Activated CD4-positive, alpha-beta T cell treated with anti-CD3 and anti-CD28 coated beads for 36 hours (primary cell): Measurements from ENCODE around the gene GXYLT1. TPM values are rescaled to one million over a fixed set of nuclear protein-coding genes. Genes with fewer than 3 reads are reported as not detected.
A peak's percentile ranks its signal among the peaks of the same experiment; 100 is the strongest.

Experiments used
- ATAC-seq: fragments of 200-7000 bp; cut with Tn5 transposase; one replicate; pipeline ENCODE4 v1.10.0; 2021; ENCODE audit warnings: mild to moderate bottlenecking, moderate library complexity
- CTCF ChIA-PET: fragments of 350-600 bp; sonication (Branson Sonifier 250); formaldehyde crosslinking; loops from one replicate; lab custom pipeline; 2021; ENCODE audit warnings: antibody characterized with exemption; lab: Charles Lee
- POLR2A ChIA-PET: fragments of 350-600 bp; sonication (Branson Sonifier 250); formaldehyde crosslinking; loops from one replicate; lab custom pipeline; 2021; ENCODE audit warnings: antibody characterized with exemption, inconsistent platforms; lab: Charles Lee
- DNase-seq: peaks from one replicate; pipeline ENCODE4 v3.0.0-alpha.2; 2020
- H3K27ac Mint-ChIP-seq: one replicate; pipeline ENCODE4 v1.8.0; 2021; ENCODE audit warnings: mixed read lengths
- H3K27me3 Mint-ChIP-seq: one replicate; pipeline ENCODE4 v1.8.0; 2021; ENCODE audit warnings: mixed read lengths
- H3K36me3 Mint-ChIP-seq: one replicate; pipeline ENCODE4 v1.8.0; 2021; ENCODE audit warnings: low read depth, mixed read lengths
- H3K4me1 Mint-ChIP-seq: one replicate; pipeline ENCODE4 v1.8.0; 2021; ENCODE audit warnings: mixed read lengths
- H3K4me3 Mint-ChIP-seq: one replicate; pipeline ENCODE4 v1.8.0; 2021; ENCODE audit warnings: mild to moderate bottlenecking, moderate library complexity, mixed read lengths
- H3K9me3 Mint-ChIP-seq: one replicate; pipeline ENCODE4 v1.8.0; 2021; ENCODE audit warnings: low read depth, mixed read lengths
- intact Hi-C, 2 experiments: fragments of 100-400 bp; cut with DNase I in 1 of 2; cut with micrococcal nuclease in 1 of 2; formaldehyde crosslinking; loops; one replicate each; pipeline versions ENCODE4 v1.14.2 to v1.15.1; 2022 to 2024; cut with DNase I, micrococcal nuclease
- total RNA-seq, 2 experiments: library from RNA; stranded (reverse); gene quantifications; one replicate each; pipeline ENCODE4 v1.2.3, GENCODE V29; 2021

The GXYLT1 gene
- total RNA-seq, 2 experiments from 2014 or later: 6.1 to 6.7 TPM

DNA sequence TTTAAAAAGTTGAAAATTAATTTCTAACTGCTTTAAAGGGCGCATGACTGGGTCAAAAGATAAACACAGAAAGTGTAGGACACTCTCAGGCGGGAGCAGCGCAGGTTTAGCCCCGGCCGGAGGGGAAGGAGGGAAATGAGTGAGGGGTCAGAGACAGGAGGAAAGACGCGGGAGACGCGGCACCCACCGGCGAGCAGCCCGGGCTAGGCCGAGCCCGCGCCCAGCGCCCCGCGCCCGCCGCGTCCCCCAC, 591 bp downstream of the GXYLT1 start:
- intact Hi-C loops: loop anchor here (1.0 to 5.0 kb wide), 5 partner anchors 45 to 183 kb away; partner anchors contain the start of genes PPHLN1 (in 2 of the 2), ZCRB1 (in 2 of the 2) and YAF2 (in 1 of the 2)
- POLR2A ChIA-PET: no interaction called here

DNA sequence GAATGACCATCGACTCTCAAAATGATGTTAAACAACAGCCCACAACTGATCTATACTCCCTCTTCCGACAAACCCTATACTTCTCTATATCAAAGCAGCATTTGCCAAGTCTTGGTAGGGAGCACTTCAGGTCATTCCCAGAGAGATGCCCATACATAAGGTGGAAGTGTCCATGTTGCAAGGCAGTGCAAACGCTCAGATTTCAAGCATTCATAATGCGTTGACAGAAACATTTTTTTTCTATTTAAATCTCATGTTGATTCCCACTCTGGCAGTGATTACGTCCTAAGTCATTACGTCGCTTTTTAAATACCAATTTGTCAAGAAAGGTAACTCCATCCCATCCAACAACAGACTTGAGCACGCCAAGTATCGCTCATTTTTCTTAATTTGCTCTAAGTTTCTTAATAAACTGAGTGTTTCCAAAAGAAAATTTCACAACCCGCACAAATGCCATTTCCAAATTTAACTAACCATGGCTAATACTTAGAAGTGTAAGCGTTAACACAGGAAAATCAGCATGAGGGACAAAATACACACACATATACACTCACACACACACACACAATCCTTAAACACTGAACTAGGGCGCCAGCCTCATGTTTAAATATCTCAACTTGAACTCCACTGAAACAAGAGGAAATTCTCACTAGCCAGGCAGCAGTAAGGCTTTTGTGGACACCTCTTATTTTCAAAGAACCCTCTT, 1.1 kb downstream of the GXYLT1 start:
- no peak for DNase-seq
- intact Hi-C loops: loop anchor here (1.0 to 5.0 kb wide), 5 partner anchors 45 to 184 kb away; partner anchors contain the start of genes PPHLN1 (in 2 of the 2), ZCRB1 (in 2 of the 2) and YAF2 (in 1 of the 2)
- Mint-ChIP-seq H3K9me3 (no peaks in the 10 kb centered on the region), H3K36me3 (no peaks in the 10 kb centered on the region), H3K4me1 (peaks cover 36% of the 10 kb centered on the region), H3K4me3 (peak overlapping the region; percentile 92), H3K27ac (peak overlapping the region; percentile 65), H3K27me3 (peaks cover 2% of the 10 kb centered on the region)
- POLR2A ChIA-PET: no interaction called here
- no peak for ATAC-seq
- CTCF ChIA-PET: no interaction called here

More for the DNA sequence above, 591 bp downstream of the GXYLT1 start:
- ATAC-seq (no peak), DNase-seq (no peak)
- peak overlapping the region; percentile 65 for H3K27ac Mint-ChIP-seq
- no peaks in the 10 kb centered on the region for H3K36me3 Mint-ChIP-seq
- peak overlapping the region; percentile 92 for H3K4me3 Mint-ChIP-seq
- H3K9me3 Mint-ChIP-seq: no peaks in the 10 kb centered on the region
- H3K4me1 Mint-ChIP-seq: peaks cover 36% of the 10 kb centered on the region
- CTCF ChIA-PET: interaction anchor here (1.4 kb wide), 1 partner anchor 23 kb away, joined by 4 read pairs; no protein-coding TSS in a partner anchor
- peaks cover 2% of the 10 kb centered on the region for H3K27me3 Mint-ChIP-seq

DNA sequence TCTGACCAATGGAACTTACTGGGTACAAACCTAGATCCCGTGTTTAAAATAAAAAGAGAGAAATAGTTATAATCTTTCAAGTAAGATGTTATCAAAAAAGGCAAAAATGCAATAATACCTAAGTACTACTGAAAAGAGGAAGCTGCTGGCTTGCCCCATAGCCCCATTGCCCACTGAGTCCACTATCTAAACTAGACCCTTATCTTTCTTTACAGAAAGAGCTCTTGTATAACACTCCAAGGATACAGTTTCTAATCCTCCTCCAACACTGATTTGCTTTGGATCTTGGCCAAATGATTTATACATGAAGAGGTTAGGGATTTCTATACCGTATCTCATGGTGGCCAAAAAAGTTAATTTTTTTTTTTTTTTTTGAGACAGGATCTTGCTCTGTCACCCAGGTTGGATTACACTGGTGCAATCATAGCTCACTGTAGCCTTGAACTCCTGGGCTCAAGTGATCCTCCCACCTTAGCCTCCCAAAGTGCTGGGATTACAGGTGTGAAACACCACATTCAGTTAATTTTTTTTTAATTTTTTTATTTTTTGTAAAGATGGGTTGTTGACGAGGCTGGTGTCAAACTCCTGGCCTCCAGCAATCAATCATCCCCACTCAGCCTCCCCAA, 2.6 kb downstream of the GXYLT1 start:
- Mint-ChIP-seq H3K4me3 (no peak overlapping the region), H3K27me3 (peaks cover 2% of the 10 kb centered on the region), H3K27ac (no peak overlapping the region), H3K4me1 (peaks cover 36% of the 10 kb centered on the region), H3K9me3 (no peaks in the 10 kb centered on the region), H3K36me3 (no peaks in the 10 kb centered on the region)
- POLR2A ChIA-PET: interaction anchor here (0.6 to 0.8 kb wide), 3 partner anchors 46 to 1009 kb away, joined by 3 to 5 read pairs (median 4); no protein-coding TSS in a partner anchor
- CTCF ChIA-PET: interaction anchor here (0.7 kb wide), 1 partner anchor 1178 kb away, joined by 3 read pairs; no protein-coding TSS in a partner anchor
- DNase-seq (no peak), ATAC-seq (no peak)
- intact Hi-C loops: loop anchor here in 1 of 2 experiments (5.0 kb wide), 1 partner anchor 185 kb away; the partner anchor contains the start of genes PPHLN1 and ZCRB1

DNA sequence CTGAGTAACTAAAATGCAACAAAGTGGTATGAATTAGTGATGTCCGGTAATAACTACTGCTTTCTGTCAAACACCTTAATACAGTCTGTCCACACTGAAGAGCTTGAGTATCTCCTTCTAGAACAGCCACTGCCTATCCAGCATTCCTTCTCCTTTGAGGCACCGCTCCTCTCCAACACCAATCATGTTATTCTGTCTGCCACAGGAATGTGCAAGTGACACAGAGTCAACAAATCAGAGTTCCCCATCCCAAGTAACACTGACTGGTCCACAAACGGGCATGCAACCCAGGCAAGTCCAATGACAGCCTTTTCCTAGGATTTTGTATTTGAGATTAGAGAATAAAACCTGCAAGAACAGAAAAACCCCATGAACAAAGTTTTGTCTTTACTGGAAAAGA, 3.8 kb downstream of the GXYLT1 start:
- Mint-ChIP-seq H3K36me3 (no peaks in the 10 kb centered on the region), H3K4me3 (no peak overlapping the region), H3K9me3 (no peaks in the 10 kb centered on the region), H3K27me3 (peaks cover under 1% of the 10 kb centered on the region), H3K4me1 (peaks cover 36% of the 10 kb centered on the region), H3K27ac (no peak overlapping the region)
- intact Hi-C loops: loop anchor here in 1 of 2 experiments (5.0 kb wide), 1 partner anchor 186 kb away; the partner anchor contains the start of genes PPHLN1 and ZCRB1
- DNase-seq: no peak
- no peak for ATAC-seq
- POLR2A ChIA-PET: no interaction called here
- CTCF ChIA-PET: interaction anchor here (0.7 to 1.0 kb wide), 2 partner anchors 17 to 18 kb away, joined by 3 read pairs; no protein-coding TSS in a partner anchor

DNA sequence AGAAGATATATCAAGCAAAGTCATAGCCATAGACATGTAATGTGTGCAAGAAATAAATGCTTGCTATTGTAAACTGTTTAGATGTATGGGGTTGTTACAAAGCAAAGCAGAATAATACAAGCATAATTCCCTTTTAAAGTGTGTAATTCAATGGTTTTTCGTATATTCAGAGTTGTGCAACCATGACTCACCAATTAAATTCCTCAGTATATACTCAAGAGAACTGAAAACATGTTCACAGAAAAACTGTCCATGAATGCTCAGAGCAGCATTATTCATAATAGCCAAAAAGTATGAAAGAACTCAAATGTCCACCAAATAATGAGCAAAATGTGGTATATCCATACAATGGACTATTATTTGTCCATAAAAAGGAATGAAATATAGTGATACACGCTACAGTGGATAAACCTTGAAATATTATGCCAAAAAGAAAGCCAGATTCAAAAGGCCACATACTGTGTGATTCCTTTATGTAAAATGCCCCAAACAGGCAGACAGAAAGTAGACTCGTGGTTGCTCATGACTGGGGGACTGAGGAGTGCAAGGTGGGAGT, 9.3 kb downstream of the GXYLT1 start:
- Mint-ChIP-seq H3K4me3 (no peak overlapping the region), H3K27me3 (no peaks in the 10 kb centered on the region), H3K27ac (no peak overlapping the region), H3K9me3 (no peaks in the 10 kb centered on the region), H3K36me3 (no peaks in the 10 kb centered on the region), H3K4me1 (peaks cover 33% of the 10 kb centered on the region)
- ChIA-PET POLR2A (no interaction called here), CTCF (interaction anchor here (0.5 to 1.4 kb wide), 2 partner anchors 102 to 237 kb away, joined by 3 to 4 read pairs; no protein-coding TSS in a partner anchor)
- intact Hi-C loops: no loop called here
- ATAC-seq: no peak
- no peak for DNase-seq

DNA sequence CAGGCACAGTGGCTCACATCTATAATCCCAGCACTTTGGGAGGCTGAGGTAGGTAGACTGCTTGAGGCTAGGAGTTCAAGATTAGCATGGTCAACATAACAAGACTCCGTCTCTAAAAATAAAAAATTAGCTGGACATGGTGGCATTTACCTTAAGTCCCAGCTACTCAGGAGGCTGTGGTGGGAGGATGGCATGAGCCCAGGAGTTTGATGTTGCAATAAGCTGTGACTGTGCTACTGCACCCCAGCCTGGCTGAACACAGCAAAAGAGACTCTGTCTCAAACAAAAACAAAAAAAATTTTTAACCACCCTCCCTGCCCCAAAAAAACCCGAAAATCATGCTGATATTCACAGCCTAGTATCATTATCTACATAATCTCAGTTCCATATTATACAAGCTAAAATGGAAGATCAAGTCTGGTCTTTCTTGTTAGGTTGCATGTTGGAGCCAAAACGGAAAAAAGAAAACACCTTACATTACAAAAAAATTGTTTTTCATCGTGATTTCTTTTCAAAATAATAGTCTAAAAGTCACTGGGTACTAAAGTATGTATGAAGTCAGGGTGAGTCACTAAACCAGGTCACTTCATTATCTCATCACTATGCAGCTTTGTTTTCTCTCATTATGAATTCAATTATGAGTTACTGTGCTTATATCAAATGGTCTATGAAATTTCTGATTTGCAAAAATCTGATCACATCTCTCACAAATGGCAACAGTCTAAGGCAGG, 13.8 kb downstream of the GXYLT1 start:
- H3K27ac Mint-ChIP-seq: no peak overlapping the region
- ATAC-seq (peak; percentile 70), DNase-seq (no peak)
- no peaks in the 10 kb centered on the region for H3K9me3 Mint-ChIP-seq
- peaks cover 57% of the 10 kb centered on the region for H3K4me1 Mint-ChIP-seq
- ChIA-PET CTCF (interaction anchor here (1.7 kb wide), 1 partner anchor 201 kb away, joined by 5 read pairs; no protein-coding TSS in a partner anchor), POLR2A (no interaction called here)
- intact Hi-C loops: no loop called here
- no peaks in the 10 kb centered on the region for H3K36me3 Mint-ChIP-seq
- H3K4me3 Mint-ChIP-seq: no peak overlapping the region
- H3K27me3 Mint-ChIP-seq: no peaks in the 10 kb centered on the region

DNA sequence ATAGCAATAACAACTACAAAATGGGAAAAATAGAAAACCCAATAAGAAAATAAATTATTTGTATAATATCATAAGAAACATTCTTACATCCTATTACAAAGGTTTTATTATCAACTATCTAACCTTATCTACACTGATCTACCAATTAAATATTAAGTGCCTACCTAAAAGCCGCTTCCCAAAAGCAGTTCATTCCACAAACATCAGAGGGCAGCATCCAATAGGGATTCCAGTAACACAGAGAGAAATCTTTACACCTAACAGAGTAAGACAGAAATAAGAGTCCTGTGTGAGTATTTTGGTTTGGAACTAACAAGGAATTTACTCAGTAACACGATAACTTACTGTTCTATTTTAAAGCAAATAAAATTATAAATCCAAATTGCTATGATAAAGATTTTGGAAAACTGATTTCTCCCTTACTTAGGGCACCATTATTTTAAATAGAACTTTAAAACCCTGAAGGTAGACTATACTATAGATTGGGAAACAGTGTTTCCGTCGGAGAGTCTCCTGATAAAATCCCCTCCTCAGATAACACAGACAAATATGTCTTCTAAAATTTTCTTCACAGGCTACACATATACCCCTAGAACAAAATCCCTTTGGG, 15.0 kb downstream of the GXYLT1 start:
- CTCF ChIA-PET: interaction anchor here (0.9 to 1.0 kb wide), 2 partner anchors 10 to 242 kb away, joined by 3 to 4 read pairs; no protein-coding TSS in a partner anchor
- no peak for DNase-seq
- no peaks in the 10 kb centered on the region for H3K9me3 Mint-ChIP-seq

DNA sequence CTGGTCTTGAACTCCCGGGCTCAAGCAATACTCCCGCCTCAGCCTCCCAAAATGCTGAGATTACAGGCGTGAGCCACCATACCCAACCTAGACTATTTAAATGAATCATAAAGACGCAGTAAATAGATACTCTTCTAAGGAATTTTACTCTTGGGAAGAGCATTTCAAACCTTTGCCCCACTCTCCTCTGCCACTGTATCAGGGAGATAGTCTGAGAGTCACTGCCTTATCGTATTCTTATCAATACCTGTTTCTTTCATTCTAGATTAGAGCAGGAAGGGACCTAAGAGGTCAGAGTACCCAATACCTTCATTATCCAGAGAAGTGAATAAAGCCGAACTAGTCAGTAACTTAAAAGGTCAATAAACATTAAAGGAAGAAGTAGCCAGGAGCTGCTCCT, 15.8 kb downstream of the GXYLT1 start:
- no peaks in the 10 kb centered on the region for H3K27me3 Mint-ChIP-seq
- H3K27ac Mint-ChIP-seq: no peak overlapping the region
- H3K4me1 Mint-ChIP-seq: peaks cover 51% of the 10 kb centered on the region
- H3K9me3 Mint-ChIP-seq: no peaks in the 10 kb centered on the region
- ATAC-seq: no peak
- no peak overlapping the region for H3K4me3 Mint-ChIP-seq
- ChIA-PET POLR2A (no interaction called here), CTCF (interaction anchor here (0.5 to 1.0 kb wide), 3 partner anchors 9 to 243 kb away, joined by 3 to 4 read pairs (median 3); no protein-coding TSS in a partner anchor)
- H3K36me3 Mint-ChIP-seq: no peaks in the 10 kb centered on the region
- intact Hi-C loops: loop anchor here (1.0 to 5.0 kb wide), 3 partner anchors 203 to 243 kb away; no protein-coding TSS in a partner anchor
- no peak for DNase-seq

More for the DNA sequence above, 15.0 kb downstream of the GXYLT1 start:
- no peaks in the 10 kb centered on the region for H3K27me3 Mint-ChIP-seq
- ATAC-seq: no peak
- POLR2A ChIA-PET: interaction anchor here (0.5 kb wide), 1 partner anchor 206 kb away, joined by 5 read pairs; no protein-coding TSS in a partner anchor
- intact Hi-C loops: loop anchor here (1.0 to 5.0 kb wide), 3 partner anchors 203 to 243 kb away; no protein-coding TSS in a partner anchor
- no peak overlapping the region for H3K4me3 Mint-ChIP-seq
- peaks cover 53% of the 10 kb centered on the region for H3K4me1 Mint-ChIP-seq
- no peak overlapping the region for H3K27ac Mint-ChIP-seq
- H3K36me3 Mint-ChIP-seq: no peaks in the 10 kb centered on the region

DNA sequence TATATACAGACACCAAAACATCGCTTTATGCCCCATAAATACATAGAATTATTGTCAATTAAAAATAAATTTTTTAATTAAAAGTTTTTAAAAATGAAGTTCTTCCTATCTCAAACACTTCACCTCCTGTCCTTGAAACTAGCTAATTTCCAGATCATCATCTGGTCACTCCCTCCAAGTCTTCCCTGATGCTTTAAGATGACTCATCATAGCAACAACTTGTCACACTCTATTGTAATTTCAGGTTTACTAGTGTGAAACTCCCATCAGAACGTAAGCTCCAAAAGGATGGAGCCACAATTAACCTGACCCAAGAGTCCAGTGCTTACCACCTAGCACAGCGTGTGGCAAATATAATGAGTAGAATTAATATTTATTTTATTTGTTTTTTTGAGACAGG, 16.3 kb downstream of the GXYLT1 start:
- DNase-seq: no peak
- H3K27me3 Mint-ChIP-seq: no peaks in the 10 kb centered on the region
- H3K9me3 Mint-ChIP-seq: no peaks in the 10 kb centered on the region
- peak; percentile 54 for ATAC-seq
- POLR2A ChIA-PET: no interaction called here
- intact Hi-C loops: loop anchor here in 1 of 2 experiments (5.0 kb wide), 1 partner anchor 244 kb away; no protein-coding TSS in a partner anchor
- H3K4me3 Mint-ChIP-seq: no peak overlapping the region
- peaks cover 48% of the 10 kb centered on the region for H3K4me1 Mint-ChIP-seq
- CTCF ChIA-PET: interaction anchor here (0.6 kb wide), 1 partner anchor 295 kb away, joined by 3 read pairs; no protein-coding TSS in a partner anchor
- no peak overlapping the region for H3K27ac Mint-ChIP-seq
- no peaks in the 10 kb centered on the region for H3K36me3 Mint-ChIP-seq

DNA sequence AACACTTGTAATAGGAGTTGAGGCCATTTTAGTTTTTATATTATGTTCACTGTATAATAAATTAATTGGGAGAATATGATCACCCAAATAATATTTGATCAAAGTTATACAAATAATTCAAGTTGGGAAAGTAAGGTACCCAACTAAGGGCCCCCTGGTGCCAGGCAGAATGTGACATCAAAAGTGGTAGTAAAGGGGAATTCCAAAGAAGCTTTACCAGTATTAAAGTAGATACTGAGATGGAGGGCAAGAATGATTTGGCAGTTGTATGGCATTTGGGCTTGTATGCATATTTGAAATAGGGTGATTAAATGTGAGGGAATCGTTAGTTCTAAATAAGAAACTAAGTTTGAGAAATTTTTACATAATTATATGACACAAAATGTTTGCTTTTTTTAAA, 17.7 kb downstream of the GXYLT1 start:
- ChIA-PET CTCF (interaction anchor here (1.2 kb wide), 1 partner anchor 245 kb away, joined by 6 read pairs; no protein-coding TSS in a partner anchor), POLR2A (no interaction called here)
- Mint-ChIP-seq H3K4me1 (peaks cover 43% of the 10 kb centered on the region), H3K27me3 (no peaks in the 10 kb centered on the region), H3K4me3 (no peak overlapping the region), H3K9me3 (no peaks in the 10 kb centered on the region), H3K36me3 (no peaks in the 10 kb centered on the region), H3K27ac (no peak overlapping the region)
- DNase-seq: no peak
- peak; percentile 48 for ATAC-seq
- intact Hi-C loops: loop anchor here in 1 of 2 experiments (5.0 kb wide), 1 partner anchor 245 kb away; no protein-coding TSS in a partner anchor
